OCI-LY3 (cell line): ENCODE results near the gene CAPZA2.

Experiments used
- H2AFZ ChIP-seq: fragments of 200-600, 300-600 bp; shearing (Covaris generic); 2 replicates; pipeline ENCODE4 v1.6.0; 2014; ENCODE audit warnings: antibody characterized with exemption, low read depth, low read length
- H3K27ac ChIP-seq: fragments of 200-600, 300-600 bp; sonication (generic); 2 replicates; pipeline ENCODE4 v1.5.1; 2014; ENCODE audit warnings: mild to moderate bottlenecking, low read length, moderate library complexity, mixed read lengths
- H3K27me3 ChIP-seq: fragments of 200-600, 300-600 bp; sonication (generic); 2 replicates; pipeline ENCODE4 v1.6.1; 2014; ENCODE audit warnings: low read depth, low read length, mixed read lengths
- H3K36me3 ChIP-seq: fragments of 200-600, 300-600 bp; sonication (generic); replicated peaks from 2 replicates; pipeline ENCODE3; 2014; ENCODE audit warnings: low read depth, low read length, mixed read lengths
- H3K4me1 ChIP-seq: fragments of 300-600, 200-600 bp; sonication (generic); 2 replicates; pipeline ENCODE4 v1.6.1; 2014; ENCODE audit warnings: low read length, mixed read lengths
- H3K4me2 ChIP-seq: fragments of 200-600, 300-600 bp; sonication (generic); 2 replicates; pipeline ENCODE4 v1.6.1; 2014; ENCODE audit warnings: low read length, mixed read lengths
- H3K4me3 ChIP-seq: fragments of 300-600, 200-600 bp; sonication (generic); 2 replicates; pipeline ENCODE4 v1.5.1; 2014; ENCODE audit warnings: antibody characterized with exemption, mild to moderate bottlenecking, low read length, moderate library complexity
- H3K79me2 ChIP-seq: fragments of 300-600, 200-600 bp; shearing (Covaris generic); 2 replicates; pipeline ENCODE4 v1.6.1; 2014; ENCODE audit warnings: mild to moderate bottlenecking, low read length, mixed read lengths
- H3K9ac ChIP-seq: fragments of 300-600, 200-600 bp; shearing (Covaris generic); 2 replicates; pipeline ENCODE4 v1.6.0; 2014; ENCODE audit warnings: mild to moderate bottlenecking, low read length, moderate library complexity
- H3K9me3 ChIP-seq: fragments of 200-600, 300-600 bp; shearing (Covaris generic); 2 replicates; pipeline ENCODE4 v1.6.1; 2014; ENCODE audit warnings: low read length, mixed read lengths; ENCODE audit not compliant: insufficient read depth
- H4K20me1 ChIP-seq: fragments of 200-600, 300-600 bp; sonication (generic); 2 replicates; pipeline ENCODE4 v1.6.1; 2016; ENCODE audit warnings: low read length, mixed read lengths; ENCODE audit not compliant: insufficient read depth
- CTCF ChIP-seq: fragments of 200-600, 300-600 bp; sonication (generic); IDR thresholded peaks from 2 replicates; pipeline ENCODE4 v1.5.1; 2014; ENCODE audit warnings: antibody characterized with exemption, low read length, low read depth
- EZH2phosphoT487 ChIP-seq: fragments of 200-600 bp; shearing (Covaris generic); IDR thresholded peaks from 2 replicates; pipeline ENCODE4 v1.6.1; 2018; ENCODE audit warnings: antibody characterized with exemption, mixed run types, low read depth

Gene CAPZA2

DNA sequence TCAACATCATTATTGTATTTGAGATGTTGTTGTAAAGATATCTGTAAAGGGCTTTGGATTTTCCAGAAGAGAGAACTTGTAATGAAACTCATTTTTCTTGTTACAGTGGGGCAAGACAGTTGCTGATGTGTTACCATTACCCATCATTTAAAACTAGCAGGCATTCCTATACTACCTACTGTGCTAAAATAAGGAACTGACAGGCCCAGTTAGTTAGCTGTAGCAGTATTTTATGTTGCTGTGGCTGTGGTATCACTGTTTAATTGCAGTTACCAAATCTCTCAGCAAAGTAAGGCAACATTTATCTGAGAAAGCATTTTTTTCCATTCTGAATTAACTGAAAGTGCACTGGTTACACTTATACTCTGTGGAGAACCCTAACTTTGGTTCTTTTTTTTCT, 100.8 kb downstream of the CAPZA2 start:
- peaks cover 45% of the 10 kb centered on the region for H4K20me1 ChIP-seq
- H3K36me3 ChIP-seq, result peaks cover 14% of the 10 kb centered on the region
- no peak overlapping the region for H3K9ac ChIP-seq
- H3K4me3 ChIP-seq, result no peak overlapping the region
- H3K79me2 ChIP-seq, result peaks cover 92% of the 10 kb centered on the region
- H2AFZ ChIP-seq, result no peak overlapping the region
- H3K27ac ChIP-seq, result no peak overlapping the region
- TF ChIP-seq EZH2phosphoT487 (no peak), CTCF (no peak)
- H3K9me3 ChIP-seq, result no peaks in the 10 kb centered on the region
- H3K4me1 ChIP-seq, result peaks cover 20% of the 10 kb centered on the region
- H3K27me3 ChIP-seq, result no peaks in the 10 kb centered on the region
- H3K4me2 ChIP-seq, result 0 out of 2 replicates have a peak overlapping the region, but pooled peaks have one; percentile 4

DNA sequence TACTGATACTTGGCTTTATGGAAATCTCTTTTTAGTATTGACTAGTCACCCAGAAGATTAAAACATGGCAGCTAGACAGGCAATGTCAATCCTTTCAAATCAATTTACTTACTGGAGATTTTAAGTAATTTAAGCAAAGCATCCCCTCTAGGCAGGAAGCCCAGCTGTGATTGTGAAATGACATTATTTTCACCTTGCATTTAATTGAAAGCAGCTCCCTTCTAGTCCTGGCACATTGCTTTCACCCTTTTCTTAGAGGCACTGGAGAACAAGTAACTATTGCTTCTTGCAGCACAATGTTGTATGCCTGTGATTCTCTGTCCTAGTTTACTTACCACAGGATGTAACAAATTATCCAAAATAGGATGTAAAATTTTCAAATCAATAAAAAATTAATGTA, 104.2 kb downstream of the CAPZA2 start:
- H3K4me1 ChIP-seq, result peaks cover 29% of the 10 kb centered on the region
- H3K27me3 ChIP-seq, result no peaks in the 10 kb centered on the region
- H3K36me3 ChIP-seq, result peaks cover 4% of the 10 kb centered on the region
- no peak overlapping the region for H2AFZ ChIP-seq
- no peak overlapping the region for H3K27ac ChIP-seq
- no peak overlapping the region for H3K9ac ChIP-seq
- no peaks in the 10 kb centered on the region for H3K9me3 ChIP-seq
- H3K79me2 ChIP-seq, result peaks cover 90% of the 10 kb centered on the region
- peaks cover 55% of the 10 kb centered on the region for H4K20me1 ChIP-seq
- TF ChIP-seq CTCF (no peak), EZH2phosphoT487 (no peak)
- no peak overlapping the region for H3K4me3 ChIP-seq
- no peak overlapping the region for H3K4me2 ChIP-seq

GRCh38 chr7:116967254-116967922, 105.0 kb downstream of the CAPZA2 start:
- H3K9ac ChIP-seq, result no peak overlapping the region
- H3K4me3 ChIP-seq, result no peak overlapping the region
- H3K36me3 ChIP-seq, result peaks cover 4% of the 10 kb centered on the region
- no peak overlapping the region for H3K4me2 ChIP-seq
- no peak overlapping the region for H3K27ac ChIP-seq
- no peaks in the 10 kb centered on the region for H3K27me3 ChIP-seq
- peaks cover 55% of the 10 kb centered on the region for H4K20me1 ChIP-seq
- no peaks in the 10 kb centered on the region for H3K9me3 ChIP-seq
- peaks cover 29% of the 10 kb centered on the region for H3K4me1 ChIP-seq
- TF ChIP-seq CTCF, result no peak
- TF ChIP-seq EZH2phosphoT487, result no peak
- H2AFZ ChIP-seq, result no peak overlapping the region
- H3K79me2 ChIP-seq, result peaks cover 89% of the 10 kb centered on the region

GRCh38 chr7:116967983-116968382, 105.6 kb downstream of the CAPZA2 start:
- no peaks in the 10 kb centered on the region for H3K27me3 ChIP-seq
- H3K4me2 ChIP-seq, result no peak overlapping the region
- no peak overlapping the region for H2AFZ ChIP-seq
- no peak overlapping the region for H3K9ac ChIP-seq
- H3K9me3 ChIP-seq, result no peaks in the 10 kb centered on the region
- no peak overlapping the region for H3K27ac ChIP-seq
- peaks cover 25% of the 10 kb centered on the region for H3K4me1 ChIP-seq
- H4K20me1 ChIP-seq, result peaks cover 51% of the 10 kb centered on the region
- TF ChIP-seq EZH2phosphoT487 (no peak), CTCF (no peak)
- peaks cover 89% of the 10 kb centered on the region for H3K79me2 ChIP-seq
- no peak overlapping the region for H3K4me3 ChIP-seq
- H3K36me3 ChIP-seq, result peaks cover 4% of the 10 kb centered on the region
